Measurements from ENCODE around the gene RHOB.
"Not testable (repeated sequence)": the region's sequence is repeated elsewhere in the genome, so short reads cannot be mapped to it uniquely, and the experiment has no call there.

The RHOB gene

DNA sequence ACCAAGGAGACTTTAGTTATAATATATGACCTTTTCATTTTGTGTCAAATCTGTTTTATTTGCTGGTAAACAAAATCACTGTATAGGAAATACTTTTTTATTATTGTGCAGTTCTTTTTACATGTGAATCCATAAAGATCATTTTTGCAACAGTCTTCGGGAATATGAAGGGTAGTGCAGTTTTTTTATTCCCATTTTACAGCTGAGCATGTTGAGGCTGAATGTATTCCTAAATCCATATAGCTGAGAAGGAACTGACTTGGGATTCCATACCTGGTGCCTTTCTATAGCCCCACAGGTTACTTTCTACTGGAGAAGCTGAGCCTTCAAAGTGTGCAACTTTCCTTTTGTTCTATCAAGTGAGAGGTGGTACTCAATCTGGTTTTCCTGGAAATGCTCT lies 29.6 kb downstream of the RHOB start:
- ATAC-seq, result no peak
- no peak for DNase-seq

DNA sequence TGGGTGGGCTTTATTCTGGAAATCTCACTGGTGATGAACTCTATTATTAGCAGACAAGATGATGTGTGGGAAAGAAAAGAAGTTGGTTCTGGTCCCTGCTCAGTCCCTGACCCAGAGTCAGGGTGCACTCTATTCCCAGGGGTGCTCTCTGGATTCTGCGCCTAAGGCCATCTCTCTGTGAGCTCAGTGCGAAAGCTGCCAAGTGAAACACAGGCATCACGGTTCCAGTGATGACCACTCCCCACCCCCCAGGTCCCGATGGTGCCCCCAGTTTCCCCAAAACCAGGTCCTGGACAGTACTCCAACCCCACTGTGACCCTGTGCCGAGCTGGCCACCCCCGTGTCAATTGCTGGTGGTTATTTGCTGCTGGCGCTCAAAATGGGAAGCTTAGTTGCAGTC lies 30.1 kb downstream of the RHOB start:
- ATAC-seq (no peak), DNase-seq (no peak)

DNA sequence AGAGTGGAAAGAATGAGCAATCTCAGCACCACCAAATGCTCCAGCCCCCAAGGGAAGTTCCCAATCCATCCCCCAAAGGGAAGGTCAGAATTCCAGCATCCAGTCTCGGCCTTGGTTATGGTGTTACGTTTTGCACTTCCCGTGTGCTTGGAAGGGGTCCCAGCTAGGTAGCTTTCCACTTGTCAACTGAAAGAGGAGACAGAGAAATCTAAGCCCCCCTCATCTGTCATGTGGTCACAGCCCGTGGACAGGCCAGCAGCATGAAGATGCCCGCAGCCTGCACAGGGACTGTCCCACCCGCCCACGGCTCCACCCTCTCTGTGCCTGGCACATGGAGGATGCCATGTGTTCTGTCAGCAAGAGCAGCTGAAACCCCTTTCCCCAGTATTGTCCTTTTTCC lies 32.1 kb downstream of the RHOB start:
- DNase-seq (no peak), ATAC-seq (no peak)

DNA sequence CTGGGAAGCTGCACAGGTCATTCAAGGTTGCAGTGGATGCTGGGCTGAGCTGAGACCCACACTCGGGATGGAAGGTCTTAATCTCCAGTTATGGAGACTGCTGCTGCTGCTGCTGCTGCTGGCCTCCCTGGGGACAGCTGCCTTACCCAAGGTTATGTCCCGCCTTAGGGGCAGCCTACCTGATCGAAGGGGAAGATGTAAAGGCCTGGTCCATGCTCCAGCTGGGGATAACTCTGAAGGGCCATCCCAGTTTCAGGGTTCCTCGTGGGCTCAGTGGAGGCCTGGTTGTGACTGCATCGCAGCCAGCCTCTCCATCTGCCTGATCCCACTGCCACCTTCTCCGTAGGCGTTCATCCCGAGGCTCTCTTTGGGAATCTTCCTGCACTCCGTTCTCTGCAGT lies 33.0 kb downstream of the RHOB start:
- ATAC-seq, result no peak
- DNase-seq, result no peak

DNA sequence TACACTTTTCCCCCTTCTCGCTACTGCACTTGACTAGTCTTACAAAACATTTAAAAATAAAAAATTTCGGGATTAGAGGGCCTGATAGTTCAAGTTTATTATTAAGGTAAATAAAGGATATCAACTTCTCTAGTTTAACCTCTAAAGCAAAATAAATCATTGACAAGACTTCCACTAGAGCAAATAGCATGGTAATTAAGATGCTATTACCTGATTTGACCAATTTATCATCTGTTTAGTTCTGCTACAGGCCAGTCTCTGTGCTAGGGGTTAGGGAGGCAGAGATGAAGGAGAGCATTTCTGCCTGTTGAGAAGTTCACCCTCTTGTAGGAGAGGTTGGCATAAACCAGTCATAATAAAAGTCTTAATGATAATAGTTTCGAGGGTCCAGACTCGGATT lies 34.0 kb downstream of the RHOB start:
- ATAC-seq, result no peak
- DNase-seq, result no peak

DNA sequence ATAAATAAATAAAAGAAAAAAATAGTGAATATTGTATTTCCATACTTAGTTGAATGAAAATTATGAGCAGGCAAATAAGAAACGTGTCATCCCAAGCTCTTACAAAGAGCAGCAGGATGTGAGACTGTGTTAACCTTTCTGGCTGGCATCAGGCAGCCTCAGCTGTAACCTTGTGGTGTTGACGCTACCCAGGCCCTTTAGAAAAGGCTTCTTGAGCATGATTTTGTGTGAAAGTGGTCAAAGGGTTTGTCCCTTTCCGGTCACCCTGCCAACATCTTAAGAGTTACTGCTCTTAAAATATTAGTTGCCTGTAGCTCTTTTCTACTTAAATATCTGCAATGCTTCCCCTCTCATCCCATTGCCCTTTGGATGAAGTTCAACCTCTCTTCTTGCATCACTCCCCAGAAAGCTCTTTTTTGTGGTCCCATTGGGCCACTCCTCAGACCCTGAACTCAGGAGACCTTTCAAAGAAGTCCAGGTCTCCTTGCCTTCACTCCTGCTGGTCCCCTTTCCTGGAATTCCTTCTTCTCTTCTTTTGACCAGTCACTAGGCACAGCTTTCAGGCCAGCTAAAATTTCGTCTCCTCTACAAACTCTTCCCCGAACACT lies 35.0 kb downstream of the RHOB start:
- ATAC-seq (peak; percentile 37), DNase-seq (no peak)

DNA sequence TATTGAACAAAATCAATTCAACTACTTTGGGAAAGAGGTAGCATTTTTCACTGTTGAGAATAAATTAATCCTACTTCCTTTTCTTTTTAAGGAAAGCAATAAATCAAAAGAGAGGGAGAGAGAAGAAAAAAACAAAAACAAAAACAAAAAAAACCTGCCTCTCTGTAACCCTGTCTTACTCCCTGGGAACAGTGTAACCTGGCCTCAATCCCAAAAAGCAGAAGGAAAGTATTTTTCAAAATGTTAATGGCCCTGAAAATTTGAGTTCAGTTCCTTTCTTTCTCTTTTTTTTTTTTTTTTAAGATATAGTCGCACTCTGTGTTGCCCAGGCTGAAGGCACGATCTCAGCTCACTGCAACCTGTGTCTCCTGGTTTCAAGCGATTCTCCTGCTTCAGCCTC lies 35.9 kb downstream of the RHOB start:
- no peak for DNase-seq

DNA sequence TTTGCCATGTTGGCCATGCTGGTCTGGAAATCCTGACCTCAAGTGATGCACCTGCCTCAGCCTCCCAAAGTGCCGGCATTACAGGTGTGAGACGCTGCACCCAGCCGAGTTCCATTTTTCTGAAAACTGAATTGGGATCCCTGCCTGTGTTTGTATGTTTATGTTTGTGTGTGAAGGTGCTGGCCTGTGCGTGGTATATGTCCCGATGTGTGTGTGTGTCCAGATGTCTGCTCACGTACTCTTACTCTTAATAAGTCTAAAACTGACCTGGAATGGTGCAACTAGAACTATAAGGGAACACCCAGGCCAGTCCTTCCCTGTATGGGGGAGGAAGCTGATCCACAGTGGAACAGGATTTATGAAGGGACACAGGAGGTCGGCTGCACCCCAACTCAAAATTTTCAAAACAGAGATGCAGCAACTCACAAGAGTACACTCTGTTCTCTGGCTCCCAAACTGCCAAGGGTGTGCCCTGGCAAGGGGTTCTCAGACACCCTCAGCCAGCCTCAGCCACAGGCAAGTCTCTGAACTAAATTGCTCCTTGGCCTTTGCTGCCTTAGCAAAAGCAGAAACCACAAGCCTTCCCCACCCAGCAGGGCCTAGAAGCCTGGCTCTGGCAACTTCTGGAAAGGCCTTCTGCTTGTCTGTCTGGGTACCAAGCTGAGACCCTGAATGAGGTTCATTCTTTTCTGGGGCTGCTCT lies 36.5 kb downstream of the RHOB start:
- ATAC-seq, result no peak

More for the DNA sequence above, 35.9 kb downstream of the RHOB start:
- ATAC-seq, result no peak

DNA sequence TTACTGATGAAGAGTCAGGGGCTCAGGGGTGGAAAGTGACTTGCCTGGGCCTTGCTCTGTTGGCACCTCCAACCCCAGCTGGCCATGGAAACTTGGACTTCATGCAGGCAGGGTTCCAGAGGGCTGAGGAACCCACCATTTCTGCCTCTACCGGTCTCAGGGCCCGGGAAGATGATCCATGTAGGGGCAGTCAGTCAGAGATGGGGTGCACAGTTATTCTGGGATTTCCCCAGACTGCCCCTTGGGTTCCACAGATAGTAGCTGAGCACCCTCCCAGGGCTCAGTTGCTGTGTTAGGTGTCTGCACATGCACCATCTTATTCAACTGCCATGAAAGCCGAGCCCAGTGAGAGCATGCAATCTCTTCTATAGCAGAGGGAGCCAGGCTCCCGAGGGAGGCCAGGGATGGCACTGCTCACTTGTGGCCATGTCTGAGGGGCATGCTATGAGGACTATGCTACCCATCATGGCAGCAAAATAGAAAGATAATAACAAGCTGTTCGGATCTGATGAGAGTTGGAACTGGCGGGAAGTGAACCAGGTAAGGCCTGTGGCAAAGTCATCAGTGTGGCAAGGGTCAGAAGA lies 37.3 kb downstream of the RHOB start:
- ATAC-seq (no peak), DNase-seq (no peak)

More for the DNA sequence above, 36.5 kb downstream of the RHOB start:
- no peak for DNase-seq

DNA sequence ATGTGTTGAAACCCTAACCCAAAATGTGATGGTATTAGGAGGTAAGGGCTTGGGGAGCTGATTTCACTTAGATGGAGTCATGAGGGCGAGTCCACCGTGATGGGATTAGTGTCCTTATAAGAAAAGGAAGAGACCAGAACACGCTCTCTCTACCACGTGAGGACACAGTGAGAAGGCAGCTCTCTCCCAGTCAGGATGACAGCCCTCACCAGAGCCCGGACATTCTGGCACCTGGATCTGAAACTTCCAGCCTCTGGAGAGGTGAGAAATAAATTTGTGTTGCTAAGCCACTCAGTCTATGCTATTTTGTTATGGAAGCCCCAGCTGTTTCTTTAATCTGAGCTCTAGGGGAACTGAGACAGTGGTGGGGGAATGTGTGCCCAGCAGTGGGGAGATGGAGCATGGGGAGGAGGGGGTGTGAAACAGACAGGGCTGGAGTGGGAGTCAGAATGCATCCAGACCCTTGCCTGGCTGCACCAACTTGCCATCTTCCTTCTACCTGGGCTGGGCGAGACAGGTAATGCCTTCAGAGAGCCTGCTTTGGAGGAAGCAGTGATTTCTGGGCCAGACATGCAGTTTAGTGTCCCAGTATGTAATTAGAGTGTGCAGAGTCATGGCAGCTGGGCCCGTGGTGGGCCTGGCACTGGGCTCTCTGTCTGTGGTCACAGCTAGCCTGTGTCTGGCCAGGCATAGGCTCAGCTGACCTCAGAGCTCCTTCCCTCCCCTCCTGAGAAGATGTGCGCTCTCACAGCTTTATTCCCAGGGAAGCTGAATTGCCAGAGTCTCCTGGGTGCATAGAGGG lies 38.1 kb downstream of the RHOB start:
- ATAC-seq (no peak), DNase-seq (no peak)

DNA sequence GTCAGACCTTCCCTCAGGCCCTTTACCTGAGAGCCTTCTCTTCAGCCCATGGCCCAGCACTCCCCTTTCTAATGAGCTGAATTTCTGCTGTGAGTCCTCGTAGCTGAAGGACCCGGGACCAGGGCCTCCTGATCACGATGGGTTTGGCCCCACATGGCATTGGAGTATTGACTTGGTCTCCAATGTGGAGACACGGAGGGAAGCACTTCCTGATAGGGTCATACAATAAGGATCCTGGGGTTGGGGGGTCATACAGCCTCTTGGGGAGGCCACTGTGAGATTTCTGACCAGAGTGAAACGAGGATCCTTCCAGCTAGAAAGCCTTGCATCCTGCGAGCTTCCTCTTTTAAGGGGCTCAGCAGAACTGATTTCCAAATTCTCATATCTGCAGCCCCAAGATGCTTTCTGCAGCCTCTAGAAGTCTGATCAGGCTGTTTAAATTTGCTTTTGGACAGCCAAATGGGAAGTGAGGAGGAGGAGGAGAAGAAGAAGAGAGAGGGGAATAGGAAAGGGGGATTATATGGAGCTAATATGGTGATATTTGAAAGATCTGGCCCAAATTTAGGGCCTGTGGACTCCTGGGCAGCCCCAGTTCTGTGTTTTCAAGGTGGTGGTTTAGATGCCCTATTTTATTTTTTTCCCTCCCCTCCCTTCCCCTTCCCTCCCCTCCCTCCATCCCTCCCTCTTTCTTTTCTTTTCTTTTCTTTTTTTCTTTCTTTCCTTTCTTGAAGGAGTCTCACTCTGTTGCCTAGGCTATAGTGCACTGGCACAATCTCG lies 38.9 kb downstream of the RHOB start:
- ATAC-seq (no peak), DNase-seq (no peak)

DNA sequence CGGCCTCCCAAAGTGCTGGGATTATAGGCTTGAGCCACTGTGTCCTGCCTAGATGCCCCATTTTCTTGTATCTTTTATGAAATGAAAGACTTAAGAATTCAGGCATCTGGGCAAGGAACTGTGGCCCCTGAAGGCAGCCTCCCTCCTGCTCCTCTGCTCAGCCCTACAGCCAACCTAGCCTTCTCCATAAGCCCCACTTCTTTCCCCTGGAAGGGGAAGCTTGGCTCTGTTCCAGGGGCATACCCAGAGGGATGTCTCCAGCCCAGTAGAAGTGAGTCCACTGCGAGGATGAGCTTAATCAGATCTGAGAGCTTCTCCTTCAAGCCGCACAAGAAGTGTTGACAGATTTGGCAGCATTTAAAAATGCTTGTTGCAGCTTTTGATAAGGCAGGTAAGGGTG lies 39.7 kb downstream of the RHOB start:
- ATAC-seq (no peak), DNase-seq (no peak)

DNA sequence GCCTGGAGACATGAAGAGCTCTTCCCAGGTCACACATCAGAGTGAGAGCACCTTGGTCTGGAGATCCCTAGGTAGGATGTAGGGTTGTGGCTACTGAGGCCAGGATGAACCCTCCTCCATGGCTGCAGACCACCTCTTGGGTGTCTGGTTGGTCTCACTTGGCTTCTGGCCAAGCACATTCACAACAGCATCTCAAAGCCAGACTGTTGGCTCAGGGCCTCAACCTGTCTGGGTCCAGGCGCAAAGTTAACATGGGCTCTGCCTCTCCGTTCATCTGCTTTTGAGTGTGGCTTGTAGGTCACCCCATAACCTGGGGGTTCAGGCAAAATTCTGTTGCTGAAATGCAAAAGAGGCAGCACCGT lies 40.1 kb downstream of the RHOB start:
- ATAC-seq (no peak), DNase-seq (no peak)

DNA sequence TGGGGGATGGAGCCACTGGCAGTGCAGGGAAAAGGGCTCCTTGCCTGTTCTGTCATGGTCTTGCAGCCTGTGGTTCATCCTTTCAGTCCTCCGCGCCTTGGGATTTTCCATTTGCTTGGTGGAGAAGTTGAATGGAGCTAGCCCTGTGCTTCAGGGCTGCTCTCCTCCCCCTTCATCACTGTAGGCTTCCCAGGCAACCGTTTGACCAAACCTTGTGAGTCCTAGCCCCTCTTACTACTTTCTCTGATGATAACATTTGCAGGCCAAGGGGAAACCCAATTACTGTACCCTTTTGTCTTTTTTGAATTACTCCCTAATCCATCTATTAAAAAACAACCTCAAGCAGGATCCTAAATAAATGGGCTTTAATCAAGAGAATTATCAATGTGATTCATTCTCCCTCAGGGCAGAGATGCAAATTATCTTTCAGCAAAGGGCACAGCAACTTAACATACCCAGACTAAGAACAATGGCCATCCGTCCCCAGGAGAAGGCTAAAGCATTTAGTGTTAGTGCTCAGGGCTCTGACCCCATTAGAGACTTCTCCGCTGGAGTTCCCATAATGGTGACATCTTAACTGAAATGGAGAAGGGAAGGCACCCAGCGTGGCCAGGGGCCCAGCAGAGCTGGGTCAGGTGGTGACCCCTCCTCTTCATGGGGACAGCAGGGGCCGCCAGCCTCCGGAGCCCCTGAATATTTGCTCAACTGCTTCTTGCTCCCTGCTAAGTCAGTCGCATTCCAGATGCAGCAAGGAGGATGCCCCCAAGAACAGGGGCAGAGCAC lies 40.7 kb downstream of the RHOB start:
- ATAC-seq (no peak), DNase-seq (no peak)

DNA sequence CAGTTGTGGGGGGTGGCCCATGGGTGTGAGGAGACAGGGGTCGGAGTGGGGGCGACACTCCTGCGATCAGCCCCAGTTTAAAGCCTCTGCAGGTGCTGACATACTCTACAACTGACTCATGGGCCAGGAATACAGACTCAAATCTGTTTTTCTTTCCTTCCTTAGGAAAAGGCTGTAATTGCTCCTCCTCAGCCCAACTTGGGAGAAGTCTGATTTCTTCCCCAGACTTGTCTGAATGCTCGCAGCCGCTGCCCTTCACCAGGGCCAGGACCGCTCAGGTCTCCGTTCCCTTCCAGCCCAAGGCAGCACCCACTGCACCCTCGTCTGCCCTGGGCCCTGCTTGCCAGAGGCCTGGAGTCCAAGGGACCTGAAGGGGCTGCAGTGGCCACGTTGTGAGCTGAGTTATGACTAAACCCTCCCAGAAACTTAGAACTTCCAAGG lies 41.3 kb downstream of the RHOB start:
- DNase-seq (no peak), ATAC-seq (no peak)

DNA sequence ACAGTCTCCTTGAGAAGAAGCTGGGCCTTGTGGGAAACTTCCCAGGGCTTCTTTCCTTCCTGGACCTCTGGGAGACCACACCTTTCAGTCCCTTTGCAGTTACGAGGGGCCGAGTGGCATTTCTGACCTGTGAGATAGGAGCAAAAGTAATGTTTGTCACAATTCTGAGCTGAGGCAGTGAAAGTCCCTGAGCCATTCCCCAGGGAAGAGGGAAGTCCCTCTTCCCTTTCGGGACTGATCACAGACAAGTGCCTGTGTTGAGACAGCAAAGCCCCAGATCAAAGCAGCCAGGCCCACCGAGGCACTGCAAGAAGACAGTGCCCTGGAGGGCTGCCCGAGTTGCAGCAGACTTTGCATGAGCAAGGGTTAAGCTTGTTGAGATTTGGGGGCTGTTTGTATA lies 41.9 kb downstream of the RHOB start:
- ATAC-seq (no peak), DNase-seq (no peak)

DNA sequence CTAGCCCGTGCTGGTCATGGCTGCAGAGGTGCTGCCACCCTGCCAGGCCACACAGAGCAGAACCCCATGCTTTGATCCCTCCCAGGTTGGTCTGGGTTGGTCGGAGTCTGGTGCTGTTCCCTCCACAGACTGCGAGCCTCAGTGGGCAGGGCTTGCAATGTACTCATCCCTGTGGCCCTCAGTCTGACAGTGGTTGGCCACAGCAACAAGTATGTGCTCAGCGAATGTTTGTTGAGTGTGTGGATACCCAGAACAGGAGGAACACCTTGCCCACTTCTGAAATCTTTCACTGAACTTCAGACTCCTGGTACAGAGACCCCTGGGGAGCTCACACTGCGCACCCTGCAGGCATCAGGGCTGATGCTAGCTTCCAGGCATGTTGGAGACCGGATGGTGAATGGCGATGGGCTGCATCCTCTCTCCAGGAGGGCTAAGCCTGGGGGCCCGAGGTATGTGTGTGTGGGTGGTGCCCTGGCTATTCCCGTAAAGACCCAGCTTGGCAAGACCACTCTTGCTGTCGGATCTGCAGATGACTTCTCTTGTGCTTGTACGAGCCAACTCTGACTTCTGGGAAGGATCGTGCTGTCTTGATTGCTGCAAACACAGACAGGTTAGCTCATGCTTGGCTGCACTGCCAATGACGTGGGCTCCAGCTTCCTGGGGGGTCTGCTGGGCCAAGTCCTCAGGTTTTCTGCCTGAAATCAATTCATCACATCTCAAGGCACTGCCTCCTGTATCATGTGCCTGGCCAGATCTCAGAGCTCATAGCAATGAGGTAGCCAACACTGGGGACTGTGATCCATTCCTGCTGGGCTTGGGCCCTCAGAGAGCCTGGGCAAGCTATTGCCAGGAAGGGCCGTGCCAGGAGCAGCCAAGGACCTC lies 43.7 kb downstream of the RHOB start:
- no peak for DNase-seq
- ATAC-seq, result no peak

DNA sequence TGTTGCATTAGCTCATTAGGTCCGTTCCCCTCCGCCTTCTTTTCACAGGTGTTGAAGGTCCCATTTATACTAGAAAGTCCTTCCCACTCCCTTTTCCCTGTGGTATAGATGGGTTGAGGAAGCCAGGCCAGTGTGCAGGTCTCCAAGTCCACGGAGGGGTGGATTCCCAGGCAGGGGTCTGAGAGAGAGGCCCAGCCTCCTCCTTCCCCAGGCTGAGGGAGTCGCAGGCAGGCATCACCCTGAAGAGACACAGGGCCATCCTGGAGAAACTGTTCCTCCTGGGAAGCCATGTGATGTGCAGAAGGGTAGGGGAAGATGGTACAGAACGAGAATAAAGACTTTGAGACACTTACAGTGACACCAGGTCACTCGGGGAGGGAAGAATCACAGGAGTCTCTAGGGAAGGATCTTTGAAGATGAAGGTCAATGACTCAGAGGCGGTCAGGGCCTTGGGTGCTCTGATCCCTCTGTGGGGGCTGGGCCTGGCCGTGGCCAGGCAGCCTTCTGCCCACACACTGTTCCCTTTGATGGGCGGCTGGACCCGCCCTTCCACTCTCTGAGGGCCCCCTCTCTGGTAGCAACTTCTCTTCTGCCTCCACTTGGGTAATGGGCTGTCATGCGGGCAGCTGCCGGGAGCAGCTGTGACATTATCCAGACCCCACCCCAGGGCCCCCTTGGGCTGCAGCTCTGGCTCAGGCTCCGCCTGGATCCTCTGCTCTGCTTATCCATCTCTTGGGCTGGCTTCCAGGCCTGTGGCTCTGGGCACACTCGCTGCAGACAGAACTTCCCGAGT lies 45.1 kb downstream of the RHOB start:
- ATAC-seq (no peak), DNase-seq (no peak)

DNA sequence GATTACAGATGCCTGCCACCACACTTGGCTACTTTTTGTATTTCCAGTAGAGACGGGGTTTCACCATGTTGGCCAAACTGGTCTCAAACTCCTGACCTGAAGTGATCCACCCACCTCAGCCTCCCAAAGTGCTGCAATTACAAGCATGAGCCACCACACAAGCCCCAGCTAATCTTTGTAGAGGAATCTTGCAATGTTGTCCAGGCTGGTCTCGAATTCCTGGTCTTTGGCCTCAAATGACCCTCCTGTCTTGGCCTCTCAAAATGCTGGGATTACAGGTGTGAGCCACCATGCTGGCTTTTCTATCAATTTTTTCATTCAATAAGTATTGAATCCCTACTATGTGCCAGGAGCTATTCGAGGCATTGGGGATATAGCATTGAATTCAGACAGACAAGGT lies 46.2 kb downstream of the RHOB start:
- not testable (repeated sequence) for DNase-seq

DNA sequence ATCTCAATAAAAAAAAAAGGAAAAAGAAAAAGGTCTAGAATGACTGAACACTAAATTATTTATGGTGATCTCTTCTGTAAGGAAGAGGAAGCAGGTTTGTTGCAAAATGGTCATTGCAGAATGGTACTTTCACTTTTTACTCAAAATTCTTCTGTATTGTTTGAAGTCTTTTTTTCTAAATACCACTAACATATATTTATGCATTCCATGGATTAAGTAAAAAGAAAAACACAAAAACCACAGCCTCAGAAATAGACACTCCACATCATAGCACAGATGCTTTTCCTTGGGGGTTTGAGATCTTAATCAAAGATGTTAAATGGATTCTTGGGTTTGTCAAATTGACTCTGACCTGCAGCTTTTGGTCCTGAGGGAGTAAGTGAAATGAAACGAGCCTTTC lies 47.4 kb downstream of the RHOB start:
- no peak for ATAC-seq
- no peak for DNase-seq

More for the DNA sequence above, 46.2 kb downstream of the RHOB start:
- ATAC-seq, result not testable (repeated sequence)

Data from stimulated activated naive CD8-positive, alpha-beta T cell treated with anti-CD3 and anti-CD28 coated beads, Interleukin-15, Interleukin-2, amounts not matched to agents 100 U/mL and 50 U/mL, for 24 hours (primary cell).